ENCODE measurements around the gene TMPRSS11B. TPM values are rescaled to one million over a fixed set of nuclear protein-coding genes. Genes with fewer than 3 reads are reported as not detected.

The TMPRSS11B gene
- total and polyA plus RNA-seq, 3 donors from 2014 or later = 0.37 TPM; not detected in 2

- Histone ChIP-seq H3K4me1 (no peaks in the 10 kb centered on the region), H3K4me3 (no peak overlapping the region), H3K27me3 (no peaks in the 10 kb centered on the region), H3K27ac (no peak overlapping the region), H3K36me3 (ENCODE audit: low read depth, missing control alignments) (no peaks in the 10 kb centered on the region), H3K9me3 (no peaks in the 10 kb centered on the region)
- WGBS, 2 donors = 58 to 75% methylated on average over 2 of the region's 2 CpGs
- TF ChIP-seq CTCF (IDR thresholded peaks at IDR 0.05) = no peak
- no peak for TF ChIP-seq POLR2A (IDR thresholded peaks at IDR 0.05)
- DNase-seq = no peak
- intact Hi-C loops (cut with DNase I; ENCODE audit: low total_unique reads) = no loop called here
Observed at GRCh38 chr4:68272860-68273259, 27.4 kb upstream of the TMPRSS11B start.

DNA sequence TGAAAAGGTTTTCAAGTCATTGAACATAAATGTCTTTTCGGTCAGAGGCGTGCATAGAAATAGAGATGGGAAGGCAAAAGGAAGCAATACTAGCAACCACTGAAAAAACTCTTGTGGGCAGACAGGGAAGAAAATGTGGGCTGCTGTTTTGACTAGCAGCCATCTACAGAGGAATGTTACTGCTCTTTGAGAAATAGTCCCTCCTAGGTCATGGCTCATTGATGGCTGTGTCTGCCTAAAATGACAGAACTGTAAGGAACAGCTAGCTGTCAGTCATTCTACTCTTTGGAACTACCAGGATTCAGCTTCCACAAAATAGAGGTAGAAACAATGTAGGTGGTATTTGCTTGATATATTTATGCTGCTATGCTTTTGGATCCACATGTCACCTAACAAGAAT lies 26.9 kb upstream of the TMPRSS11B start:
- DNase-seq = no peak
- intact Hi-C loops (cut with DNase I; ENCODE audit: low total_unique reads) = no loop called here
- TF ChIP-seq CTCF (IDR thresholded peaks at IDR 0.05) (no peak), POLR2A (IDR thresholded peaks at IDR 0.05) (no peak)
- no peak overlapping the region for H3K4me3 ChIP-seq
- H3K27ac ChIP-seq = no peak overlapping the region
- H3K4me1 ChIP-seq = no peaks in the 10 kb centered on the region
- no peaks in the 10 kb centered on the region for H3K36me3 ChIP-seq (ENCODE audit: low read depth, missing control alignments)
- H3K9me3 ChIP-seq = no peaks in the 10 kb centered on the region
- 18 to 43% methylated on average over 2 of the region's 2 CpGs for WGBS, 2 donors
- no peaks in the 10 kb centered on the region for H3K27me3 ChIP-seq

DNA sequence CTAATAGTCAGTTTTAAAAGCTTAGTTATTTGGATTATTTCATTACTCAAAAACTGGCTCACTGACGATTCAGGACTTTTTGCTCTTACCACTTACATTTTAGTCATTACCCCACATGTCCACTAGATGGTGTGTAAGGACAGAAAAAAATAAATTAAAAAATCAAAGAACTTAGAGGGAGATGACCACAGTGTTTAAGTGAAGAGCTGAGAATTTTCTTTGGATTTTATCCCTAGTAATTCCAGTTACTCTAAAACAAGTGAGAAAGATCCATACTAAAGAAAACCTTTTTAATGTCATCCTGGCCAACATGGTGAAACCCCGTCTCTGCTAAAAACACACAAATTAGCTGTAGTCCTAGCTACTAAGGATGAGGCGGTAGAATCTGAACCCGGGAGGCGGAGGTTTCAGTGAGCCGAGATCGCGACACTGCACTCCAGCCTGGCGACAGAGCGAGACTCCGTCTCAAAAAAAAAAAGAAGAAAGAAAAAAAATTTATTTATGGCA lies 26.4 kb upstream of the TMPRSS11B start:
- WGBS, 2 donors = 9 to 20% methylated on average over 11 of the region's 11 CpGs
- intact Hi-C loops (cut with DNase I; ENCODE audit: low total_unique reads) = no loop called here
- H3K27me3 ChIP-seq = no peaks in the 10 kb centered on the region
- H3K36me3 ChIP-seq (ENCODE audit: low read depth, missing control alignments) = no peaks in the 10 kb centered on the region
- no peaks in the 10 kb centered on the region for H3K9me3 ChIP-seq
- TF ChIP-seq POLR2A (IDR thresholded peaks at IDR 0.05) (no peak), CTCF (IDR thresholded peaks at IDR 0.05) (peak; percentile 72 to 84 (median 80))
- no peak overlapping the region for H3K27ac ChIP-seq
- no peak overlapping the region for H3K4me3 ChIP-seq
- H3K4me1 ChIP-seq = no peaks in the 10 kb centered on the region
- DNase-seq = no peak

DNA sequence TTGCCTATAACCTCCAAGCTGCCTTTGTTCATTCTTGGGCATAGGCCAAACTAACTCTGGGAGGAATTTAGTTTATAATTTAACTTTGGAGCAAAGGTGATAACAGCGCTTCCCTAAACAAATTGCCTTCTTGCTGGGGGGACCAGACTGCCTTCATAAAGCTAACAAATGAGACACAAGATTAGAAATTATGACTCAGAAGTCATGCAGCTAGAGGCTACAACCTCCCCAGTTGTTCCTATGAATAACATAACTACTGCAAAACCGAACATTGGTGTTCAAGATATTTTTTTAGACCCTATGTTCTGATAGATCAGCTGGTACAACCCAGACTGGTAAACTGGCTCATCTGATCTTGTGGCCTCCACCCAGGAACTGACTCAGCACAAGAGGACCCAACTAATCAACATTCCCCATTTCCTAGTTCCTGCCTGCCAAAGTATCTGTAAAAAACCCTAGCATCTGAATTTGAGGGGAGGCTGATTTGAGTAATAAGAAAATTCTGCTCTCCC lies 22.0 kb upstream of the TMPRSS11B start:
- Histone ChIP-seq H3K4me1 (no peaks in the 10 kb centered on the region), H3K27me3 (no peaks in the 10 kb centered on the region), H3K4me3 (no peak overlapping the region), H3K27ac (no peak overlapping the region), H3K36me3 (ENCODE audit: low read depth, missing control alignments) (no peaks in the 10 kb centered on the region), H3K9me3 (no peaks in the 10 kb centered on the region)
- no peak for DNase-seq
- TF ChIP-seq CTCF (IDR thresholded peaks at IDR 0.05) (no peak), POLR2A (IDR thresholded peaks at IDR 0.05) (no peak)
- WGBS, 2 donors = 39 to 43% methylated on average over 2 of the region's 2 CpGs
- intact Hi-C loops (cut with DNase I; ENCODE audit: low total_unique reads) = no loop called here

DNA sequence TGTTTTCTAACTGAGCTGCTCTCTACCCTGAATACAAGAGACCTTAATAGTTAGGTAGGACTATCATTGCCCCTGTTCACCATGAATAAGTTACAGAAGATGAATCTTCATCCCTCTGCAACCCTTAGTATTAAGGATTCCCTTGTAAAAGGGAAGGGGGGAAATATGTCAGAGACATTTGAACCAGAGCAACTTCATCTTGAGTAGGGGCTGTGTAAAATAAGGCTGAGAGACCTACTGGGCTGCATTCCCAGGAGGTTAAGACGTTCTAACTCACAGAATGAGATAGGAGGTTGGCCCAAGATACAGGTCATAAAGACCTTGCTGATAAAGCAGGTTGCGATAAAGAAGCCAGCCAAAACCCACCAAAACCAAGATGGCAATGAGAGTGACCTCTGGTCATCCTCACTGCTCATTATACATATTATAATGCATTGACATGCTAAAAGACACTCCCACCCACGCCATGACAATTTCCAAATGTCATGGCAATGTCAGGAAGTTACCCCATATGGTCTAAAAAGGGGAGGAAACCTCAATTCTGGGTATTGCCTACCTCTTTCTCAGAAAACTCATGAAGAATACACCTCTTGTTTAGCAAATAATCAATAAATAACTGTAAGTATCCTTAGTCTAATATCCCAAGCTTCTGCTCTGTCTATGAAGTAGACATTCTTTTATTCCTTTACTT lies 19.5 kb upstream of the TMPRSS11B start:
- DNase-seq = no peak
- Histone ChIP-seq H3K4me1 (no peaks in the 10 kb centered on the region), H3K36me3 (ENCODE audit: low read depth, missing control alignments) (no peaks in the 10 kb centered on the region), H3K27me3 (no peaks in the 10 kb centered on the region), H3K27ac (no peak overlapping the region), H3K4me3 (no peak overlapping the region), H3K9me3 (no peaks in the 10 kb centered on the region)
- TF ChIP-seq CTCF (IDR thresholded peaks at IDR 0.05) (no peak), POLR2A (IDR thresholded peaks at IDR 0.05) (no peak)
- intact Hi-C loops (cut with DNase I; ENCODE audit: low total_unique reads) = no loop called here
- WGBS, 2 donors = 71 to 75% methylated on average over 3 of the region's 3 CpGs
